ENCODE data around the gene RPE65.

GRCh38 chr1:68490046-68490651 lies 40.4 kb upstream of the RPE65 start:
- TF ChIP-seq EZH2 (IDR thresholded peaks at IDR 0.05; ENCODE audit: borderline replicate concordance, low read depth, low read length, severe bottlenecking) (no peak), CTCF (IDR thresholded peaks at IDR 0.05; ENCODE audit: extremely low read depth in 1 of 2, insufficient read depth in 1 of 2, low read depth in 1 of 2, low read length in 2 of 2) (no peak), MAX (IDR thresholded peaks at IDR 0.05; ENCODE audit: insufficient read depth, insufficient read length) (no peak), POLR2A (IDR thresholded peaks at IDR 0.05; ENCODE audit: low read depth, low read length) (no peak), MYC (IDR thresholded peaks at IDR 0.05; ENCODE audit: low read depth, low read length) (no peak), JUN (IDR thresholded peaks at IDR 0.05; ENCODE audit: borderline replicate concordance, insufficient read depth, insufficient read length, low read depth) (no peak)
